Neutrophil (primary cell): Measurements from ENCODE around the gene GLP1R.

Source experiments
- H3K27ac ChIP-seq: fragments of 200-600 bp; sonication (generic); 2 replicates; pipeline ENCODE4 v1.5.1; 2016; ENCODE audit warnings: mild to moderate bottlenecking, moderate library complexity
- H3K27me3 ChIP-seq: fragments of 200-600 bp; sonication (generic); 2 replicates; pipeline ENCODE4 v1.6.0; 2016; ENCODE audit warnings: mild to moderate bottlenecking
- H3K36me3 ChIP-seq: fragments of 200-600 bp; sonication (generic); 2 replicates; pipeline ENCODE4 v1.5.1; 2017
- H3K4me1 ChIP-seq, 2 experiments: fragments of 200-600 bp in 1 of 2; sonication (generic) in 1 of 2; 1 replicate in 1 of 2; 2 replicates in 1 of 2; pipeline versions ENCODE4 v1.5.1 to v1.6.1; 2013 to 2016; ENCODE audit warnings: low read depth in 1 of 2, low read length in 1 of 2, mild to moderate bottlenecking in 1 of 2, moderate library complexity in 1 of 2; ENCODE audit not compliant: control insufficient read depth in 1 of 2, insufficient read depth in 1 of 2
- H3K4me3 ChIP-seq, 2 experiments: fragments of 200-600 bp in 1 of 2; sonication (generic) in 1 of 2; 1 replicate in 1 of 2; 2 replicates in 1 of 2; pipeline ENCODE4 v1.5.1; 2013 to 2016; ENCODE audit warnings: low read depth in 1 of 2, low read length in 1 of 2, mild to moderate bottlenecking in 1 of 2, moderate library complexity in 1 of 2
- H3K9me3 ChIP-seq: fragments of 200-600 bp; sonication (generic); 2 replicates; pipeline ENCODE4 v1.5.1; 2016
- CTCF ChIP-seq: fragments of 200-600 bp; sonication (generic); IDR thresholded peaks from 2 replicates; pipeline ENCODE4 v1.5.1; 2016; ENCODE audit warnings: antibody characterized with exemption

GLP1R gene

DNA sequence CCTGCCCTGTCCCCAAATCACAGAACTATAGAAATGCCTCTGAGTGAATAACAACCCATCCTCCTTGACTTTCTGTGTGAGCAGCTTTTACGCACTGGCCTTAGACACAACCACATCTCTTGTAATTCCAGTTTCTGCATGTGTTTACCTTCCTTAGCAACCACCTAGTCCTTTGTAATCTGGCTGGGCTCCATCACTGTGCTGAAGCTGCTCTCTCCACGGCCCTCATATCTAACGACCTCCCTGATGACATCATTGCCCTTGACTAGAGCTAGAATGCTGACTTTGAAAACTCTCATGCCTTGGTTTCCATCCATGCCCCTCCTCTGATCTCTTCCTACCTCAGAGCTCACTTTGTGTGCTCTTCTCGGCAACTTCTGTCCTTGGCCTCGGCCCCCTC lies 30.5 kb upstream of the GLP1R start:
- no peak for TF ChIP-seq CTCF
- no peaks in the 10 kb centered on the region for H3K4me1 ChIP-seq
- peaks cover 24% of the 10 kb centered on the region for H3K27me3 ChIP-seq
- no peak overlapping the region for H3K27ac ChIP-seq
- H3K4me3 ChIP-seq: no peak overlapping the region
- H3K36me3 ChIP-seq: no peaks in the 10 kb centered on the region
- no peaks in the 10 kb centered on the region for H3K9me3 ChIP-seq

DNA sequence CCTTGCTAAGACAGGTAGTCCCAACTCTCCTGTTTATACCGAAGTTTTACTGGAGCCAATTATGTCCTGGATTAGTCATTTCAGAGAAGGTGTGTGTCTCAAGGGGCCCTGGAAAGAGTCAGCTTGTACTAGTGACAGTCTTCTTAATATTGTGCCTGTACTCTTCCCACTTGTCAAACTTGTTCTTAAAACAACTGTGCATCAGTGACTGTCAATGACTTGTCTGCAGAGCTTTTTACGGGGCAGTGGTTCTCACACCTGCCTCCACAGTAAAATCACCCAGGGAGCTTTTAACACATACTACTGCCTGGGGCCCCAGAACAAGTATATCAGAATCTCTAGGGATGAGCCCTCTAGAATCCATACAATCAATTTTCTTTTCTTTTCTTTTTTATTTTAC lies 28.4 kb upstream of the GLP1R start:
- Histone ChIP-seq H3K4me3 (no peak overlapping the region), H3K4me1 (no peaks in the 10 kb centered on the region), H3K36me3 (no peaks in the 10 kb centered on the region), H3K9me3 (no peaks in the 10 kb centered on the region), H3K27ac (no peak overlapping the region), H3K27me3 (peaks cover 15% of the 10 kb centered on the region)
- no peak for TF ChIP-seq CTCF

GRCh38 chr6:39021041-39021440 lies 27.5 kb upstream of the GLP1R start:
- H3K27me3 ChIP-seq: peaks cover 24% of the 10 kb centered on the region
- H3K4me3 ChIP-seq: no peak overlapping the region
- no peak for TF ChIP-seq CTCF
- H3K27ac ChIP-seq: no peak overlapping the region
- no peaks in the 10 kb centered on the region for H3K36me3 ChIP-seq
- no peaks in the 10 kb centered on the region for H3K4me1 ChIP-seq
- H3K9me3 ChIP-seq: no peaks in the 10 kb centered on the region

- Histone ChIP-seq H3K4me1 (no peaks in the 10 kb centered on the region), H3K9me3 (no peaks in the 10 kb centered on the region), H3K27me3 (peaks cover 32% of the 10 kb centered on the region), H3K27ac (no peak overlapping the region), H3K36me3 (no peaks in the 10 kb centered on the region), H3K4me3 (no peak overlapping the region)
- no peak for TF ChIP-seq CTCF
Observed at GRCh38 chr6:39021779-39022178, 26.8 kb upstream of the GLP1R start.

GRCh38 chr6:39026175-39026574 lies 22.4 kb upstream of the GLP1R start:
- peaks cover 47% of the 10 kb centered on the region for H3K27me3 ChIP-seq
- no peak overlapping the region for H3K4me3 ChIP-seq
- TF ChIP-seq CTCF: no peak
- H3K27ac ChIP-seq: no peak overlapping the region
- no peaks in the 10 kb centered on the region for H3K9me3 ChIP-seq
- H3K36me3 ChIP-seq: no peaks in the 10 kb centered on the region
- H3K4me1 ChIP-seq: no peaks in the 10 kb centered on the region
